ENCODE data around the gene CR1L. TPM values are rescaled to one million over a fixed set of nuclear protein-coding genes. Genes with fewer than 3 reads are reported as not detected.

CR1L gene
- total and polyA plus RNA-seq, 2 donors (not counting 3 experiments of a cell fraction or from before 2014, with no cell fraction given), result not detected

DNA sequence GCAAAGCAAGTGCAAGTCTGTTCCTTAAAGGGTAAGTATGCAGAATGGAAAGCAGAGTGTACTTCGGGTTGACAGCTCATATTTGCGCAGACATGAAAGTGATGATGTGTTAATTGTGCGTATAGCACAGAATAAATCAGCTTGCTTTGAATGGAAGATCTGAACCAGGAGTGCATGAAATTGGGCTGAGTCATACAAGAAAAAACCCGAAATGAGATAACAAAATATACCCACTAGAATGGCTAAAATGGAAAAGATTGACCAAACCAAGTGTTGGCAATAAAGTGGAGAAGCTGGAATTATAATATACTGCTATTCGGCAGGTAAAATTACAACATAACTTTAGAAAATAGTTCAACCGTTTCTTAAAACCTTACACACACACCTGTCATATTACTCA is 28.5 kb downstream of the CR1L start:
- intact Hi-C loops (cut with micrococcal nuclease), result no loop called here
- no peak for FAIRE-seq

More for the DNA sequence above, 28.5 kb downstream of the CR1L start:
- Histone ChIP-seq H3K4me2 (ENCODE audit: insufficient read depth, low read length) (no peak overlapping the region), H3K9me1 (replicated peaks; ENCODE audit: control insufficient read depth, extremely low read depth, insufficient read depth, low read length) (no peaks in the 10 kb centered on the region), H3K9me3 (replicated peaks; ENCODE audit: control insufficient read depth, insufficient read depth, low read length) (no peaks in the 10 kb centered on the region), H3K4me1 (ENCODE audit: control insufficient read depth, extremely low read depth, insufficient read depth, low read length) (no peaks in the 10 kb centered on the region), H3K36me3 (ENCODE audit: control insufficient read depth in 2 of 2, extremely low read depth in 1 of 2, insufficient read depth in 2 of 2, low read length in 2 of 2) (no peaks in the 10 kb centered on the region), H3K4me3 (replicated peaks in 1 of 3; ENCODE audit: insufficient read depth in 1 of 3, low read depth in 1 of 3, low read length in 3 of 3) (no peak overlapping the region), H3K27me3 (ENCODE audit: control insufficient read depth in 2 of 2, insufficient read depth in 2 of 2, low read length in 2 of 2) (peaks cover 28 to 36% of the 10 kb centered on the region in 2 experiments), H3K9ac (replicated peaks; ENCODE audit: extremely low read depth, insufficient read depth, low read length) (no peak overlapping the region), H2AFZ (ENCODE audit: low read depth, low read length) (no peak overlapping the region), H3K27ac (ENCODE audit: insufficient read depth, low read depth, low read length) (no peak overlapping the region), H4K20me1 (replicated peaks; ENCODE audit: control insufficient read depth, extremely low read depth, insufficient read depth, low read length) (no peaks in the 10 kb centered on the region), H3K79me2 (ENCODE audit: control insufficient read depth, insufficient read depth, low read length) (no peaks in the 10 kb centered on the region)
- POLR2A ChIA-PET, result no interaction called here
- DNase-seq (ENCODE audit: low read depth, low spot score), result no peak
- CTCF ChIA-PET, result interaction anchor here (0.9 to 2.2 kb wide), 8 partner anchors 14 to 174 kb away, joined by 3 to 39 read pairs (median 6); no protein-coding TSS in a partner anchor
- BruUV-seq (replicated peaks), result no TSS peak
- dilution Hi-C loops (cut with MboI; ENCODE audit: extremely low pct_ligation_motif_present, low sequenced_read_pairs), result no loop called here
- no peak for TF ChIP-seq POLR2A (IDR thresholded peaks at IDR 0.05; ENCODE audit: low read depth, low read length)
- no peak for TF ChIP-seq GATA2 (IDR thresholded peaks at IDR 0.05; ENCODE audit: insufficient read depth, insufficient read length, low read depth, low read length)
- TF ChIP-seq, protein P1, sequence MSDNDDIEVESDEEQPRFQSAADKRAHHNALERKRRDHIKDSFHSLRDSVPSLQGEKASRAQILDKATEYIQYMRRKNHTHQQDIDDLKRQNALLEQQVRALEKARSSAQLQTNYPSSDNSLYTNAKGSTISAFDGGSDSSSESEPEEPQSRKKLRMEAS (IDR thresholded peaks at IDR 0.05; ENCODE audit: insufficient read depth, insufficient read length), result no peak
- TF ChIP-seq, protein P2, sequence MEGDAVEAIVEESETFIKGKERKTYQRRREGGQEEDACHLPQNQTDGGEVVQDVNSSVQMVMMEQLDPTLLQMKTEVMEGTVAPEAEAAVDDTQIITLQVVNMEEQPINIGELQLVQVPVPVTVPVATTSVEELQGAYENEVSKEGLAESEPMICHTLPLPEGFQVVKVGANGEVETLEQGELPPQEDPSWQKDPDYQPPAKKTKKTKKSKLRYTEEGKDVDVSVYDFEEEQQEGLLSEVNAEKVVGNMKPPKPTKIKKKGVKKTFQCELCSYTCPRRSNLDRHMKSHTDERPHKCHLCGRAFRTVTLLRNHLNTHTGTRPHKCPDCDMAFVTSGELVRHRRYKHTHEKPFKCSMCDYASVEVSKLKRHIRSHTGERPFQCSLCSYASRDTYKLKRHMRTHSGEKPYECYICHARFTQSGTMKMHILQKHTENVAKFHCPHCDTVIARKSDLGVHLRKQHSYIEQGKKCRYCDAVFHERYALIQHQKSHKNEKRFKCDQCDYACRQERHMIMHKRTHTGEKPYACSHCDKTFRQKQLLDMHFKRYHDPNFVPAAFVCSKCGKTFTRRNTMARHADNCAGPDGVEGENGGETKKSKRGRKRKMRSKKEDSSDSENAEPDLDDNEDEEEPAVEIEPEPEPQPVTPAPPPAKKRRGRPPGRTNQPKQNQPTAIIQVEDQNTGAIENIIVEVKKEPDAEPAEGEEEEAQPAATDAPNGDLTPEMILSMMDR (IDR thresholded peaks at IDR 0.05; ENCODE audit: extremely low read depth in 1 of 2, insufficient read depth in 1 of 2, low read depth in 1 of 2, low read length in 2 of 2), result no peak
- no peak for TF ChIP-seq MYC (IDR thresholded peaks at IDR 0.05; ENCODE audit: low read depth, low read length)
- TF ChIP-seq POLR2AphosphoS5 (IDR thresholded peaks at IDR 0.05; ENCODE audit: insufficient read depth, low read depth, low read length), result no peak
- no peak for TF ChIP-seq EZH2 (IDR thresholded peaks at IDR 0.05; ENCODE audit: borderline replicate concordance, low read depth, low read length, severe bottlenecking)
- TF ChIP-seq JUN (IDR thresholded peaks at IDR 0.05; ENCODE audit: borderline replicate concordance, insufficient read depth, insufficient read length, low read depth), result no peak
- TF ChIP-seq FOS (IDR thresholded peaks at IDR 0.05; ENCODE audit: borderline replicate concordance, insufficient read depth, low read length), result no peak

Data from endothelial cell of umbilical vein (primary cell).